Ishikawa (cell line): ENCODE measurements around the gene RAB14.

Source experiments
- CEBPB ChIP-seq: IDR thresholded peaks from 2 replicates; pipeline ENCODE4 v1.6.1; 2012
- EGR1 ChIP-seq: IDR thresholded peaks from 2 replicates; pipeline ENCODE4 v1.6.1; 2012
- EP300 ChIP-seq: IDR thresholded peaks from 2 replicates; pipeline ENCODE4 v1.6.1; 2012; ENCODE audit warnings: borderline replicate concordance
- TAF1 ChIP-seq: IDR thresholded peaks from 2 replicates; pipeline ENCODE4 v1.6.1; 2012; ENCODE audit warnings: low read depth, mild to moderate bottlenecking
- TCF12 ChIP-seq: IDR thresholded peaks from 2 replicates; pipeline ENCODE4 v1.6.1; 2012; ENCODE audit warnings: low read depth

GRCh38 chr9:121150188-121150587 is 51.5 kb downstream of the RAB14 start:
- TF ChIP-seq TCF12: no peak
- no peak for TF ChIP-seq TAF1
- no peak for TF ChIP-seq CEBPB
- TF ChIP-seq EP300: no peak
- no peak for TF ChIP-seq EGR1
